K562 (cell line): ENCODE data around the gene BOLA3.

ENCODE experiments used
- BRD4 ChIP-seq: fragments of 200-600 bp; sonication (generic); IDR thresholded peaks from 2 replicates; pipeline ENCODE4 v1.6.1; 2017; ENCODE audit warnings: inconsistent platforms
- MXI1 ChIP-seq: IDR thresholded peaks from 2 replicates; pipeline ENCODE4 v1.6.1; 2011; ENCODE audit warnings: low read depth, mild to moderate bottlenecking, improper control_type of control experiment, low read length
- SMC3 ChIP-seq: conservative IDR thresholded peaks from 2 replicates; pipeline ENCODE4 v1.6.1; 2011; ENCODE audit warnings: low read depth, low read length, improper control_type of control experiment; ENCODE audit not compliant: insufficient read depth
- TF ChIP-seq, protein P1 (sequence below): IDR thresholded peaks from 3 replicates; pipeline ENCODE4 v1.6.1; 2011; ENCODE audit warnings: borderline replicate concordance, mild to moderate bottlenecking, moderate library complexity; ENCODE audit not compliant: insufficient read length; ENCODE audit errors: extremely low read depth
- TF ChIP-seq, protein P2 (sequence below), 3 experiments: IDR thresholded peaks in 2 of 3; conservative IDR thresholded peaks in 1 of 3; 2 replicates each; pipeline ENCODE4 v1.5.1; 2011 to 2012; ENCODE audit warnings: low read length in 3 of 3, mild to moderate bottlenecking in 3 of 3, control low read depth in 2 of 3, improper control_type of control experiment in 1 of 3, inconsistent platforms in 1 of 3, low read depth in 1 of 3, mixed read lengths in 1 of 3, moderate library complexity in 1 of 3; ENCODE audit not compliant: insufficient read depth in 2 of 3
- TF ChIP-seq, protein P3 (sequence below): sonication (generic); formaldehyde crosslinking; IDR thresholded peaks from 2 replicates; pipeline ENCODE4 v1.8.0; 2022; ENCODE audit warnings: mild to moderate bottlenecking, low read depth, missing genetic modification reagents

DNA sequence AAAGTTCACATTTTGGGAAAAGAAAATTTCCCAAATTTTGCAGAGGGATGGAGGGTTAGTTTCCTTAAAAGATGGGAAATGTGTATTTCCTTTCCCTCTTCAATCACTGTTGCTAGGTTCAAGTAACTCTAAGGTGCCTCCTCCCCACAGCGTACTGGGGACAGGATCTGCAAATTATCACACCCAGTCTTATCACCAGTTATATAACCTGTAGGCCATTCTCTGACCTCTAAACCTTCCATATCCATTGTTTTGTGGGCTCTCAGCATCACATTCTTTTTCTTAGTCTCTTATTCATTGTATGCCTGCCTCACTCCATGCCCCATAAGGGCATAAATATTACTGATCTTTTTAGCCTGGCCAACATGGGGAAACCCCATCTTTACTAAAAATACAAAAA is 47.1 kb upstream of the BOLA3 start:
- TF ChIP-seq BRD4 (no peak), SMC3 (no peak), MXI1 (no peak)
- TF ChIP-seq, protein P1, sequence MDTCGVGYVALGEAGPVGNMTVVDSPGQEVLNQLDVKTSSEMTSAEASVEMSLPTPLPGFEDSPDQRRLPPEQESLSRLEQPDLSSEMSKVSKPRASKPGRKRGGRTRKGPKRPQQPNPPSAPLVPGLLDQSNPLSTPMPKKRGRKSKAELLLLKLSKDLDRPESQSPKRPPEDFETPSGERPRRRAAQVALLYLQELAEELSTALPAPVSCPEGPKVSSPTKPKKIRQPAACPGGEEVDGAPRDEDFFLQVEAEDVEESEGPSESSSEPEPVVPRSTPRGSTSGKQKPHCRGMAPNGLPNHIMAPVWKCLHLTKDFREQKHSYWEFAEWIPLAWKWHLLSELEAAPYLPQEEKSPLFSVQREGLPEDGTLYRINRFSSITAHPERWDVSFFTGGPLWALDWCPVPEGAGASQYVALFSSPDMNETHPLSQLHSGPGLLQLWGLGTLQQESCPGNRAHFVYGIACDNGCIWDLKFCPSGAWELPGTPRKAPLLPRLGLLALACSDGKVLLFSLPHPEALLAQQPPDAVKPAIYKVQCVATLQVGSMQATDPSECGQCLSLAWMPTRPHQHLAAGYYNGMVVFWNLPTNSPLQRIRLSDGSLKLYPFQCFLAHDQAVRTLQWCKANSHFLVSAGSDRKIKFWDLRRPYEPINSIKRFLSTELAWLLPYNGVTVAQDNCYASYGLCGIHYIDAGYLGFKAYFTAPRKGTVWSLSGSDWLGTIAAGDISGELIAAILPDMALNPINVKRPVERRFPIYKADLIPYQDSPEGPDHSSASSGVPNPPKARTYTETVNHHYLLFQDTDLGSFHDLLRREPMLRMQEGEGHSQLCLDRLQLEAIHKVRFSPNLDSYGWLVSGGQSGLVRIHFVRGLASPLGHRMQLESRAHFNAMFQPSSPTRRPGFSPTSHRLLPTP, result no peak
- TF ChIP-seq, protein P2, sequence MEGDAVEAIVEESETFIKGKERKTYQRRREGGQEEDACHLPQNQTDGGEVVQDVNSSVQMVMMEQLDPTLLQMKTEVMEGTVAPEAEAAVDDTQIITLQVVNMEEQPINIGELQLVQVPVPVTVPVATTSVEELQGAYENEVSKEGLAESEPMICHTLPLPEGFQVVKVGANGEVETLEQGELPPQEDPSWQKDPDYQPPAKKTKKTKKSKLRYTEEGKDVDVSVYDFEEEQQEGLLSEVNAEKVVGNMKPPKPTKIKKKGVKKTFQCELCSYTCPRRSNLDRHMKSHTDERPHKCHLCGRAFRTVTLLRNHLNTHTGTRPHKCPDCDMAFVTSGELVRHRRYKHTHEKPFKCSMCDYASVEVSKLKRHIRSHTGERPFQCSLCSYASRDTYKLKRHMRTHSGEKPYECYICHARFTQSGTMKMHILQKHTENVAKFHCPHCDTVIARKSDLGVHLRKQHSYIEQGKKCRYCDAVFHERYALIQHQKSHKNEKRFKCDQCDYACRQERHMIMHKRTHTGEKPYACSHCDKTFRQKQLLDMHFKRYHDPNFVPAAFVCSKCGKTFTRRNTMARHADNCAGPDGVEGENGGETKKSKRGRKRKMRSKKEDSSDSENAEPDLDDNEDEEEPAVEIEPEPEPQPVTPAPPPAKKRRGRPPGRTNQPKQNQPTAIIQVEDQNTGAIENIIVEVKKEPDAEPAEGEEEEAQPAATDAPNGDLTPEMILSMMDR (IDR thresholded peaks at IDR 0.05 in 2 of 3, conservative IDR thresholded peaks at IDR 0.05 in 1 of 3; ENCODE audit: insufficient read depth in 2 of 3, low read depth in 1 of 3, low read length in 3 of 3), result no peak
- TF ChIP-seq, protein P3, sequence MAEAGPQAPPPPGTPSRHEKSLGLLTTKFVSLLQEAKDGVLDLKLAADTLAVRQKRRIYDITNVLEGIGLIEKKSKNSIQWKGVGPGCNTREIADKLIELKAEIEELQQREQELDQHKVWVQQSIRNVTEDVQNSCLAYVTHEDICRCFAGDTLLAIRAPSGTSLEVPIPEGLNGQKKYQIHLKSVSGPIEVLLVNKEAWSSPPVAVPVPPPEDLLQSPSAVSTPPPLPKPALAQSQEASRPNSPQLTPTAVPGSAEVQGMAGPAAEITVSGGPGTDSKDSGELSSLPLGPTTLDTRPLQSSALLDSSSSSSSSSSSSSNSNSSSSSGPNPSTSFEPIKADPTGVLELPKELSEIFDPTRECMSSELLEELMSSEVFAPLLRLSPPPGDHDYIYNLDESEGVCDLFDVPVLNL (CRISPR knock-in tag), result no peak
